Stimulated activated CD4-positive, alpha-beta T cell treated with anti-CD3 and anti-CD28 coated beads, Interleukin-4, amount 100 ng/mL, for 4 hours (primary cell): Measurements from ENCODE around the gene ADAM33.

Experiments used
- DNase-seq, 2 experiments: peaks; one replicate each; pipeline ENCODE4 v3.0.0-alpha.2; 2020

ADAM33 gene

DNA sequence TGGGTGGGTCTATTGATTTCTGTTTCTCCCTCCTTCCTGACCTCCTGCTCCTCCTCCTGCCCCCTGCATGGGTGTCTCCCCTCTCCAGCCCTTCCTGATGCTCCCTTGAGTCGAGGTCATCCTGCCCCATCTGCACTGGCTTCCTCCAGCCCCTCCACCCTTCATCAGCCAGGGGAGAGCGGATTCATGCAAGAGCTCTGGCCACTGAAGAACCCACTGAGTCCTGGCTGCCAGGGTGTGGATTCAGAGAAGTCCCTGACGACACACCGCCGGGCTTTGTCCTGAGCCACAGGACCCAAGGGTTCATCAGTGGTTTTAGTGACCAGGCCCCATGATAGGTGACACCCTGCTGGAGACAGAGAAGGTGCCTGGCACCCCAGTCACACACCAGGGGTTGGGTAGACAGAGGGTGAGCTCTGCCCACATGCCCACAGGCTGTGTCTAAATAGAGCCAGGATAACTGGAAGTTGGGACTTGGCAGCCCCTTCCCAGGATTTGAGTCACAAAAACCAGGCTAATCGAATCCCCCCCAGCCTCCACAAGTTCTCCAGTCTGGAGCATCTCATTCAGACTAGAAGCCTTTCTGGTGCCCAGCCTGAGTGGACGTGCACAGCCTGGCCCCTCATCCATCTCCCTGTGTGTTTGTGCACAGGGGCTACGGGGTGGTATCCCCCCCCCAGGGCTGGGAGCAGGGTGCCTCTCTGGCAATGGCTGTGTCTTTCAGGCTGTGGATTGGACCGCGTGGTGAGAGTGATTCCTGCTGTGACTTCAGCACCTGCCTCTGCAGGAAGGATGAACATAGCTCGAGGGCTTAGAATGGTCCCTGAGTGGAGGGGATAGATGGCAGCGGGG lies 19.8 kb downstream of the ADAM33 start:
- DNase-seq = no peak

DNA sequence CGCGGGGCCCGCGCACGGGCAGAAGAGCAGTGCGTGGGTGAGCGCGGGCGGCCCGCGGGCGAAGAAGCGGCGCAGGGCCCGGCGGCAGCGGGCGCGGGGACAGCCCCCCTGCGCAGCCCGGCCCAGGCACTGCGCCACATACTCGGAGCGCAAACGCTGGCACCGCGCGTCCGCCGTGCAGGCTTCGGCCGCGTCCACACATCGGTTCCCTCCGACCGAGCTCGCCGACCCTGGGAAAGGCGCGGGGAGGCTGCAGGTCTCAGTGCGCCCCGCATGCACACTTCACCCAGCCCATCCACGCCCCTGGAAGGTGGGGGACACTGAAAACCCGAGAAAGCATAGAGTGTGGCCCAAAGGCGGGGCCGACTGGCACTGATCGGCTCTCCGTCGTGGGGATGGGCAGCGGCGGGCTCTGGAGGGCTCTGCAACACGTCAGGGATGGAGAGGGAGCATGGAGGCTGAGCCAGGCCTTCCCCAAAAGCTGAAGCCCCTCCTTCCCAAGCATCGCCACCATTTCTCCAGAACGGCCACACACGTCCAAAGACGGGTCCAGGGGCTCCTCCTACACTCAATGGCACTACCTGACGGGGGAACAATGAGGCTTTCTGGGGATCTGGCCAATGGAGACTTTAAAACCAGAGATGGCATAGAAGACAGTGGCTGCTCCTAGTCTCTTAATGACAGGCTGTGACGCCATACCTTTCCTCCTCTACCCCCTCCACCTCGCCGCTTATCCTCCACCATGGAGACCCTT lies 20.6 kb downstream of the ADAM33 start:
- no peak for DNase-seq

DNA sequence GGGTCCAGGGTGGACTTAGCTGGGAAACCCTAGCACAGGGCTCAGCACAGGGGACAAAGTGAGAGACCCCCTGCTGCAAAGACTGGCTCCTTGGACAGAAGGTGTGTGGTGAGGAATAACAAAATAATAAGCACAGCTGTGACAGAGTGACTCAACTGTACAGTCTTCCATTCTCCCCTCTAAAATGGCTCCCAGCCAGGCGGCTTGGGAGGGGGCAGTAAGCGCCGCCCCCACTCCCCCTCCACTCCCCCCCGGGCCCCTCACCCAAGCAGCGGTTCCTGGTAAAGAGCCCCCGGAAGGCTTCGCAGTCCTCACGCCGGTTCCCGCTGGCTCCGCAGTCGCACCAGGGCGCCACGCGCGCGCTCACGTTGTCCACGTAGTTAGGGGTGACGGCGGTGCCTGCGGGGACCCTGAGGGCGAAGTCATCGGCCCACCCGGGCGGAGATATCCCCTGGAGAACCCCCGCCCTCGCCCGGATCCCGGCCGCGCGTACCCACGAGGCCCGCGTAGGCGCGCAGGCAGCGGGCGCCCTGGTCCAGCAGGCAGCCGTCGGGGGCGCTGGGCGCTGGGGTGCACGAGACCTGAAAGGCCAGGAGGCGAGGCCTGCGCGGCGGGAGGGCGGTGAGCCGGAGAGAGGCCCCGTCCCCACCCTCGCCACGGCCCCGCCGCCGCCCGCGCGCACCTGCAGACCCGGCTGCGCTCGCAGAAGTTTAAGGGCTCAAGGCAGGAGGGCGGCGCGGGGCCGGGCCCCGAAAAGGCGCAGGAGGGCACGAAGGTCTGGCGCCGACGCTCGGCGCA lies 21.3 kb downstream of the ADAM33 start:
- DNase-seq = no peak

DNA sequence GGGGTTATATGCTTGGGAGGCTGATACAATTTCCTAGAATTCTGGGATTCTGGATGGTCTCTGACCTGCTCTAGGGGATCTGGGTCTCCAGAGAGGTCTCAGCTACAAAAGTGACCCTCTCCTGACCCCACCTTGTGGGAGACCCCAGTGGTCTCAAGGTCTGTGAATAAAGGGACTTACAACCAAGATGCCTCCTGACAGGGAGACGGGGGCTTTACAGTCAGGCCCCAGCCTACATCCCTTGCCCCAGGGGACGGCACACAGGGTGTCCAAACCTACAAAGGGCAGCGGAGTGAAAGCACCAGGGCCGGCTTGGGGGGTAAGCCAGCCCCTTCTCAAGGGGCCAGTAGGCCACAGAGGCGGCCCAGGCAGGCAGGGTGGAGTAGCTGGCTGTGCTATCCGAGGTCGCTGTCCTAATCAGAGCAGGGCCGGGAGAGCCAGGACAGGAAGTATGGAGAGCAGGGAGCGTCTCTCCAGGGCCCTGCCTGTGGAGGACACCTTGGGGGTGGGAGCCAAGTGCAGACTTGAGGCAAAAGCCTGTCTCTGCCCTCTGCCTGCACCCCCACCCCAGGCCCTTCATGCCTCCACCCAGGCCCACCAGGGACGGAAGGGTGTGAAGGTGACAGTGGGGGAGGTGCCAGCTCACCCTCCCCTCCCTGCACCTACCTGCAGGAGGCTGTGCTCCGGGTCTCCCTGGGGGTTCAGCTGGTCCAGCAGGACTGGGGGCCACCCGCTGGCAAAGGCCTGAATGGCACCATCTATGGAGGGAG lies 22.1 kb downstream of the ADAM33 start:
- no peak for DNase-seq

DNA sequence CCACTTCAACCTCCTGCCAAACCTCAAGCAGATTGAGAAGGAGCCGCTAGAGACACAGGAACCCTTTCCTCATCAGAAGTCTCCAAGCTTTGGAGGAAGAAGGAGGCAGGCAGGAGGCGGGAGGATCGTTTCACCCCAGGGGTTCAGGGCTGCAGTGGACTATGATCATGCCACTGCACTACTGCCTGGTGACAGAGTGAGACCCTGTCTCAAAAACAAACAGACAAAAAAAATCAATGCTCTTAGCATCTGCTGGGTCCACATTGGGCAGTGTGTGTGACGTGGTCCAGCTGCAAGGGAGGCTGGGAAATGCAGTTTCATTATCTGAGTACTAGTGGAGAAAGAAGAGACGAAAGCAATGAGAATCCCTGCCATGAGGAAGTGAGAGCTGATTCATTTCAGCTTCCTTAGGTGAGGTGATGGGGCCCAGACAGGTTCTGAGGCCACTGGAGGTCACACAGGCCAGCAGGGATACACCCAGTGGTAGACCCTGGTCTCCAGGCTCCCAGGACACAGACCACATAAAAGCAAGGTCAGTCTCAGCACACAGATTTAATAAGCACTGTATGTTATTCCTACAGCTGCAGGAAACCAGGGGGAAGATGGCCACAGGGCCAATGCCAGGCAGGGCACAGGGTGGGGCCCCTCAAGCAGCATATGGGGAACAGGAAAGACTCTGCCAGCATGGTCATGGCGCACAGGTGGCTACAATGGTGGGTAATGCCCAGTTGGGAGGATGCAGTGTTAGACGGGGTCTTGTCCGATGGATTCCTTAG lies 22.9 kb downstream of the ADAM33 start:
- DNase-seq = no peak

DNA sequence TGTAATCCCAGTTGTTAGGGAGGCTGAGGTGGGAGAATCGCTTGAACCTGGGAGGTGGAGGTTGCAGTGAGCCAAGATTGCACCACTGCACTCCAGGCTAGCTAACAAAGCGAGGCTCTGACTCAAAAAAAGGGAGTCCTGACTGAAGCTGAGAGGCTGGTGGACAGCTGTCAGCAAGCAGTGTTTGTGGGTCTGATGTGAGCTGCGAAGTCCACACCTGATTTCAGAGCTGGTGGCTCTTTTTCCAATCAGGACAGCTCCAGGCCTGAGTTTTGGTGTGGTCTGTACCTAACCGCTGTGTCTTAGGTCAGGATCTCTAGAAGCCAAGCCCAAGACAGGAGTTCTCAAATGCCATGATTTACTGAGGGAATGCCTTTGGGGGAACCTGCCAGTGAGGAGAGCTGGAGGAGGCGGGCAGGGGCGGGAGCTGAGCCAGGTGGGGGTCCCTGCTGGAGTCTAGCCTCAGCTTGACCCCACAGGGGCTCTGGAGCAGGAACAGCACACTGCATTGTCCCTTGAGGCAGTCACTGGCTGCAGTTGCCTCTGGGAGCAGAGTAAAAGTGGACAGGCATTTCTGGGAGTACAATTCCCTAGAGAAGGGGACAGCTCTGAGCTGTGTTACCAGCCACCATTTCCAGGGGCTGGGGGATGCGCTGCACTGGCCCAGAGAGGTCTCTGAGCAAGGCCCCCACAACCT lies 23.6 kb downstream of the ADAM33 start:
- no peak for DNase-seq

DNA sequence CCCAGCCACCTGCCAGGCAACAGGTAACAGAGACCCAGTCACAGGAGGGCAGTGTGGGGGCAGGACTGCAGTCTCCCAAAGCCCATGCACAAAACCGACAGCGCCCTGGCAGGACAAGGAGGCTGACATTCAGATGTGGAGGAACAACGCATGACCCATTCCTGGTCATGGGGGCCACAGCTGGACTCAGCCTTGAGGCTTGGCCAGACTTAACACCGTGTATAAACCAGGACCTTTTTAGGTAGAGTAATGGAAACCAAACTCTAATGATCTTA lies 26.7 kb downstream of the ADAM33 start:
- DNase-seq = no peak

DNA sequence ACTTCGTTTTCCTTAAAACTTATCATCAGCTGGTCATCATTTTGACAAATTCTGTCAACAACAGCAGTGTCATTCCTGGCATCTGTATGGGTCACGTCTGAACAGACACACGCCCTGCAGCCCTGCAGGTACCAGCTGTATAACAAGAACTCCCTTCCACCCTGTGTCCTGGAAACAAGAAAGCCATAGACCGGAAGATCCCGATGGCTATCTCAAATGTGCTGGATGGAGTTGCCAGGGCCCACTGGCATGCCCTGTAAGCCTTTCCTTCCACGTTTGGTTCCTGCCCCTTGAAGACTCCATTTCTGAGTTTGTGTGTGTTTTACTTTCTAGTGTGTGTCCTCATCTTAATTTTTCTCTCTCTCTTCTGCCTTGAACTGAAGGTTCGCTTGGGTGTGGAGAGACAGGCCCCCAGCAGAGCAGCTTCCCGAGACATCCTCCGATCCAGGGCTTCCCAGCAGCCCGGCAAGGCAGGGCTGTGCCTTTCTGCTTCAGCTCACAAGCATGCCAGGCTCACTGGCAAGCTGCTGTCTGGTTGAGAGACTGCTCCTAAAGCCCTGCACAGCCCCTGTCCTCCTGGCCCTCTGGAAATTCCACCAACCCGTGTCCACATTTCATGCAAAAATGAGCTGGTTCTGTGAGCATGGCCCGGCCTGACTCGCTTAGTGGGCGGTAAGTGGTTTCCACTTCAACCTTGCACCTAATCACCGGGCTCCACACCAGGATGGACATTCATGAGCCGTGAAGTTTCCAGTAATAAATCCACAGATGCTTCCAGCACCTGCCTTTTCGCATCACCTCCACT lies 27.3 kb downstream of the ADAM33 start:
- no peak for DNase-seq

DNA sequence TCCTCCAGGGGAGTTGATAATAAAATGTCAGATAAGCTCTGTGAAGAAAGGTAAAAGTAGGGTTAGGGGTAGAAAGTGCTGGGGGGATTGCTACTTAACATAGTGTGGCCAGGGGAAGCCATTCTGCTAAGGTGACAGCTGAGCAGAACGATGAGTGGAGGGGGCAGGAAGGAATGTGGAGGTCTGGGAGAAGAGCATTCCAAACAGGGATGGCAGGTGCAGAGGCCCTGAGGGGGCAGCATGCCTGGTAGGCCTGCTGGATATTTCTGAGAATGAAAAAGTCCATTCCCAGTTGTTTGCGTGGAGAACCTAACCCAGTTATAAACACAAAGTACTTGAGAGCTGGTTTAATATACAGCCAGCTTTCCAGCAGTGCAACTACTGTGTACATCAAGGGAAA lies 27.9 kb downstream of the ADAM33 start:
- no peak for DNase-seq

DNA sequence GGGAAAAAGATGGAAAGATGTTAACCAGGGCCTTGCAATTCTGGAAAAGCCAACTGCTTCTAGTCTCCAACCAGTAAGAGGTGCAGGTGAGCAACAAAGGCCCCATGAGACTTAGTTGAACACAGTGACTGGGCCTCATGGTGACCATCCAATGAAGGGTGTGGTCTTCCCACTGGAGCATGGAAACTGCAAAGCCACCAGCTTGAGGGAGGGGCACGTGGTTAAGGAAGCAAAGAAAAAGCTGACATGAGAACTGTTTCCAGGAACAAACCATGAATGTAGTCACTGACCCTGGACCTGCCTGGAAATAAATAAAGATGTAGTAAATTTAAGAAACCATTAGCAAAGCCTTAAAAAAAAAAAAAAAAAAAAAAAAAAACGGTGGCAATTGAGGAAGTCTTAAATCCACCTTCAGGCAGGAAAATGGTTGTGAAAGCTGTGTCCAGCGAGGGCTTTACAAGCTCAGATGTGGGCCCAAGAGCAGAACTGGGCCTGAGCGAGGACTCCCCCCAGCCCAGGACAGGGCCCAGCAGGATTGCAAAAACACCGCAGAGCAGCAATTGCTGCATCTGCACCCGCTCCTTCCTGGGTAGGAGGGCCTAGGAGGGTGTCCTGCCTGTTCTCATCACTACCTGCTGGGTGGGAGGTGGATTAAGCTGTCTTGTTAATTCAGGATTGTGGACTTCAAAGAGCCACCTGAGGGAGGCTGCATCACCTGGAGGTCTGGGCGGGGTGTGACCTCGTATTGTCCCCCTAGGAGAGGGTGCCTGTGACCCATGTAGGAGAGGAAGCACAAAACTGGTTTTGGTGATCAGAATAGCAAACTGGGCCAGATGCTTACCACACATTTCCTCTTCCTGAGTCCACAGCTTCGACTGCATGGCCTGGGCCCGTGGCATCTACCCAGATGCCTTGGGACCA lies 28.9 kb downstream of the ADAM33 start:
- DNase-seq = no peak

DNA sequence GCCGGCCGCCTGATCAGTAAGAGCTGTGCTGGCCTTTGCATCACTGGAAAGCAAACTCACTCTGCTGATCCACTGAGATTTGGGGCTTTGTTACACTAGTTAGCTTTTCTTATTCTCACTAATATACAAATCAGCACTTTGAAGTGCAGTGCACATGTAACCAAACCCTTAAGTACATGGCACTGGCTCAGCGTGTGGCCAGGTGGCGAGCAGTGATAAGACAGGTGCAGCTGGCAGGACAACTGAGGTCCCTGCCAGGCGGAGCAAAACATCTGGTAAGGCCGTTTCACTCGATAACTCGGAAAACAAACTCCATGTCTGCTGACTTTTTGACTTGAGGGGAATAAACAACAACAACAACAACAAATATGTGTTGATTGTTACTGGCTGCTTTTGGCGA lies 29.6 kb downstream of the ADAM33 start:
- DNase-seq = no peak

DNA sequence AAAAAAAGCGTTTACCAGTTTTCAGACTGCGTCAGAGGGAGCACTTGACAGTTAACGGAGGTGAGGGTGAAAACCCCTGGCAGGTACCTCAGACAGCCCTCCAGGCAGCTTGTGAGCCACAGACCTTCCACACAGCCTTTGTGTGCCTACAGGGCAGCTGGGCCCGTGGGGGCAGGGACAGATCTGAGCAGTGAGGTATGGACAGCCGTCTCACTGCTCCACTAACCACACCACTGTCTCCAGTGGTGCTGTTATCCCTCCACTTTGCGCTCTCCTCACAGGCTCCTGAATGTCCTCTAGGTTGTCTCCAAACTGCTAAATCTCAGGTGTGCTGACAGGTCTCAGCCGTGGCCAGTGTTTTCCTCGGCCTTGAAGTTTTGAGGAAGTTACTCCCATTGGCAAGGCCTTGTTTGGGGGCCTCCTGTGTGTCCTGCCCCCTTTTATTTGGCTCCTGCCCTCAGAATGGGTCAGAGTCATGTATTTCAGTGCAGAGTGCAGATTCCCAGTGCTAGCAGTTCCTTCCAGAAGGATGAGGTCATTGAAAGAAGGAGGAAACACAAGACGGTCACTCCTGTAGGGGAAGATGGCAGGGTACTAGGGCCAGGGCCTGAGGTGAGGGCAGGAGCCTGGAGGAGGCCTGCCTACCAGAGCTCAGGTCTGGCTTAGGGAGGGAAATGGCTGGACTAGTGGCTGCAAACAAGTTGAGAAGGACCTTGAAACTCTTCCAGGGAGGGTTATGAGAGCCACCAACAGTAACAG lies 30.4 kb downstream of the ADAM33 start:
- DNase-seq = no peak

DNA sequence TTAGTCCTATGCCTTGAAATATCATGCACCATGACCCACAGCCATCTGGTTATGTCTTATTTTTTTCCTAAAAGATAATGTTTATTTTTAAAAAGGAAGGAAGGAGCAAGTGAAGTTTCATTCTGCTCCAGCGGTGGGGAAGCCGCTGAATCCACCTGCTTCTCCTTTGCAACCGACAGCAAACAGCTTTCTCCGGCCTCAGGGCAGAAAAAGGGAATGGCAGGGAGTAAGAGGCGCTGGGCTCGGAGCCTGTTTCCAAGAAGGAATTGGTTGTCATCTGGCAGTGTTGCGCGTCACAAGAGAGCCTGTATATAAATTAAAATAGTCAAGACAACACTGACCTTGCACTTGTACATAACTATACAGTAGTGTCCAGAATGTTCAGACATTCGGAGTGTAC lies 32.9 kb downstream of the ADAM33 start:
- no peak for DNase-seq

DNA sequence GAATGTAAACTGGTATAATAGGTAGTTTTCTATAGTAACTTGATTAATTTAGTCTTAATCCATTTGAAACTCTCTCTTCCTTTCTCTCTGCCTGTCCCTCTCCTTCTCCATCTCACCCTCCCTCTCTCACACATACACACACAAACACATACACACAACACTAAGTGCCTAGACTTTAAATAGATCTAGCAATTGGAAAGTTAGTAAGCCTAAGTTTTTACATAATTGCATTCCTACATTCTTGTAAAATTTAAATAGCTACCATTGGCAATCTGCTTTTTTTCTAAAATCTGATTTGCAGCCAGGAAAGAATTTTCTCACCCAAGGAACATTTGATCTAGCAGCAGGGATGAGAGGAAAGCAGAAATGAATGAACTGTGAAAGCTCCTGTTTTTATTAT lies 34.3 kb downstream of the ADAM33 start:
- DNase-seq = no peak

DNA sequence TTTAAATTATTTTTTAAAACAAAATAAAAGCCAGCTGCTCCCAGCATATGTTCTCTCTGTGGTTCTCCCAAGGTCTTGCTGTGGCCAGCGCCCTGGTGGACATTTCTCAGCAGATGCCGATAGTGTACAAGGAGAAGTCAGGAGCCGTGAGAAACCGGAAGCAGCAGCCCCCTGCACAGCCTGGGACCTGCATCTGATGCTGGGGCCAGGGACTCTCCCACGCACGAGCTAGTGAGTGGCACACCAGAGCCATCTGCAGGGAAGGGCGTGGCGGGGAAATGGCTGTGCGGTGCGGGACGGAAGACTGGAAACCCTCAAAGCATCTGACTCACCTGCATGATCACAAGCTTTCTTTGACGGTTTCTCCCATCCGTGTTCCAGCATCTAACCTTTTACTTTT lies 35.2 kb downstream of the ADAM33 start:
- no peak for DNase-seq

DNA sequence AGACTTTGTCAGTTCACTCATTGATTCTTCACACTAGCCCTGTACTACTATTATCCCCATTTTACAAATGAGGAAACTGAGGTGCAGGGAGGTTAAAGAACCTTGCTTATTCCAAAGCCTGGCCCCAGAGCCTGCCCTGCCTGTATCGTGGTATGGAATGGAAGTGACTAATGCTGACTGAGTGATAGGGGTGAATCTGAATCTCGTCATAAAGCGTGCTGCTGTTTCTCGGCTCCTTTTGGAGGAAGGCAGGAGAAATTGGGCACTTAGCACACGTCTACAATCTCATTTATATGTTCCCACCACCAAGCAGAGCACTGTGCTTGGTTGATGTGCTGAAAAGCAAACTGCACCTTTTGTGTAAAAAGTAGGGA lies 35.8 kb downstream of the ADAM33 start:
- DNase-seq = no peak

DNA sequence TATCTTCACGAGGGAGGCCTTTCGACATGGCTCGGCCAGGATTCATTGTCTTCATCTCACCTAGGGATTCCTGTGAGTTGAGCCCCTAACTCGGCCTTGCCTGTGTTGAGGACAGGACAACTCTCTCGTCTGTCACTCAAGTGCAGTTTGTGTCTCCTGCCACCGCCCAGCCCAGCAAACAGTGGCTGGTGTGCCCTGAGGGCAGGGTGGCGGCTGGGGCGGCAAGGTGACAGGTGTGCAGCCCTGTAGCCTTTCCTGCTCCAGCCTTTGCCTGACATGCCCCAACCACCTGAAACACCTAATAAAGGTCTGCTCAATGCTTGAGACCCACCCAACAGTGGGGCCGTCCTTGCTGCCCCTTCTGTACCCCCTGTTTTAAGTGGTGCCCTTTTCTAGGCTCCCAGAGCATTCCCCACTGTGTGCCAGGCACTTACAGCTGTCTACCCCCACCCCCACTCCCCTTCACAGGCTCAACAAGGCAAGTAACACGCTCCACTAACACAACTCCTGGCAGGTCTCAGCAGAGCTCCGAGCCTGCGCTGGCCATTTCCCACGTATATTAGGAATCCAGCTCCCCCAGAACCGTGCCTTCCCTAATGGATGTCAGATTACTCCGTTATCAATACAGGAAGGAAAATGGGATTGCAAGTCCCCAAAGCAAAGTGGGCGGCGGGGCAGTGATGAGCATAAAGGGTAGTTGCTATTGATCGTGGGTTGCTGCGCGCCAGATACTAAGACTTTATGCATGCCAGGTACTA lies 36.3 kb downstream of the ADAM33 start:
- DNase-seq = no peak

DNA sequence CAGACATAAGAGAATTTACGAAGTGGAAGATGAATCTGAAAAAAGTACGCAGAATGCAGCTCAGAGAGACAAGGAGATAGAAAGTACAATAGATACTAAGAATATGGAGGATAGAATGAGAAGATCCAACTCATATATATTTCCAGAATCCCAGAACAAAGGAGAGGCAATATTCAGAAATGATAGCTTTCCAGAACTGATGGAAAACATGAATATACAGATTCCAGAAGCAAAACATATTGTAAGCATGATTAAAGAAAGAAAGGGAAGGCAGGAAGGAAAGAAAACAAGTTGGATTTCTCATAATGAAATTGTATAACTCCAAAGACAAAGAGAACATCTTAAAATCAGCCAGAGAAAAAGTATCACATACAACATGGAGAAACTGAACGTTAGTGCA lies 41.6 kb downstream of the ADAM33 start:
- no peak for DNase-seq
